ENCODE data around the gene STK10.

GRCh38 chr5:172189693-172190296, 1.8 kb upstream of the STK10 start:
- no peak for TF ChIP-seq POLR2A (IDR thresholded peaks at IDR 0.05)
- TF ChIP-seq CTCF (IDR thresholded peaks at IDR 0.05) = no peak
